Measurements from ENCODE around the gene POLR2L. TPM values are rescaled to one million over a fixed set of nuclear protein-coding genes. Genes with fewer than 3 reads are reported as not detected.

POLR2L gene
- total and polyA plus RNA-seq, 2 experiments from 2014 or later, result 113 to 804 TPM

- Histone ChIP-seq H3K4me2 (ENCODE audit: unreplicated experiment) (peak overlapping the region; percentile 78), H2AFZ (no peak overlapping the region)
Observed at GRCh38 chr11:794766-795633, 47.3 kb downstream of the POLR2L start.

GRCh38 chr11:794013-794765 is 48.1 kb downstream of the POLR2L start:
- no peaks in the 10 kb centered on the region for H3K27me3 ChIP-seq (replicated peaks; ENCODE audit: insufficient read depth)
- no peaks in the 10 kb centered on the region for H3K9me2 ChIP-seq (ENCODE audit: insufficient read depth)
- no peaks in the 10 kb centered on the region; the same call in 1 of the 2 replicates for H3K36me3 ChIP-seq (ENCODE audit: low read depth)
- H4K20me1 ChIP-seq (ENCODE audit: insufficient read depth), result no peaks in the 10 kb centered on the region
- no peaks in the 10 kb centered on the region for H3K9me3 ChIP-seq (ENCODE audit: low read depth)
- DNase-seq, result no peak
- H3F3A ChIP-seq (ENCODE audit: insufficient read depth), result peaks cover 8% of the 10 kb centered on the region; the same call in 1 of the 2 replicates
- H3K4me1 ChIP-seq (ENCODE audit: insufficient read depth), result peaks cover 6% of the 10 kb centered on the region
- H3K79me2 ChIP-seq (ENCODE audit: insufficient read depth), result peaks cover 12% of the 10 kb centered on the region
- no peak overlapping the region for H3K9ac ChIP-seq
- H3K4me2 ChIP-seq (ENCODE audit: unreplicated experiment), result no peak overlapping the region
- in situ Hi-C loops (cut with MboI), result no loop called here
- H3K27ac ChIP-seq, result no peak overlapping the region
- no peak overlapping the region for H3K4me3 ChIP-seq
- WGBS, 2 experiments (ENCODE audit: low coverage in 1 of 2, low lambda C conversion rate in 2 of 2, missing lambda C conversion rate in 2 of 2), result 88 to 90% methylated on average over 29 to 30 of the region's 31 CpGs
- H2AFZ ChIP-seq, result no peak overlapping the region
- TF ChIP-seq EZH2 (IDR thresholded peaks at IDR 0.05; ENCODE audit: insufficient read depth, poor library complexity, severe bottlenecking), result no peak
- TF ChIP-seq EZH2phosphoT487 (IDR thresholded peaks at IDR 0.05; ENCODE audit: insufficient read depth, low read depth), result no peak

More at GRCh38 chr11:794766-795633, 47.3 kb downstream of the POLR2L start:
- Histone ChIP-seq H3K27ac (peak overlapping the region; percentile 64; the same call in 1 of the 2 replicates), H3K79me2 (ENCODE audit: insufficient read depth) (peaks cover 12% of the 10 kb centered on the region), H3F3A (ENCODE audit: insufficient read depth) (peaks cover 8% of the 10 kb centered on the region; the same call in 1 of the 2 replicates), H3K9ac (peak overlapping the region; percentile 78), H3K4me3 (peak overlapping the region; percentile 76), H4K20me1 (ENCODE audit: insufficient read depth) (no peaks in the 10 kb centered on the region), H3K27me3 (replicated peaks; ENCODE audit: insufficient read depth) (no peaks in the 10 kb centered on the region), H3K36me3 (ENCODE audit: low read depth) (no peaks in the 10 kb centered on the region; the same call in 1 of the 2 replicates), H3K9me2 (ENCODE audit: insufficient read depth) (no peaks in the 10 kb centered on the region), H3K4me1 (ENCODE audit: insufficient read depth) (peaks cover 6% of the 10 kb centered on the region), H3K9me3 (ENCODE audit: low read depth) (no peaks in the 10 kb centered on the region)
- in situ Hi-C loops (cut with MboI), result no loop called here
- DNase-seq, result peak; percentile 64
- WGBS, 2 experiments (ENCODE audit: low coverage in 1 of 2, low lambda C conversion rate in 2 of 2, missing lambda C conversion rate in 2 of 2), result 29 to 49% methylated on average over 21 to 36 of the region's 38 CpGs
- TF ChIP-seq EZH2 (IDR thresholded peaks at IDR 0.05; ENCODE audit: insufficient read depth, poor library complexity, severe bottlenecking) (no peak), EZH2phosphoT487 (IDR thresholded peaks at IDR 0.05; ENCODE audit: insufficient read depth, low read depth) (no peak)

- Histone ChIP-seq H3K4me2 (ENCODE audit: unreplicated experiment) (no peak overlapping the region), H3K79me2 (ENCODE audit: insufficient read depth) (peaks cover 12% of the 10 kb centered on the region), H3F3A (ENCODE audit: insufficient read depth) (peaks cover 8% of the 10 kb centered on the region; the same call in 1 of the 2 replicates), H3K4me3 (no peak overlapping the region), H3K9me3 (ENCODE audit: low read depth) (no peaks in the 10 kb centered on the region), H4K20me1 (ENCODE audit: insufficient read depth) (no peaks in the 10 kb centered on the region), H3K36me3 (ENCODE audit: low read depth) (no peaks in the 10 kb centered on the region; the same call in 1 of the 2 replicates), H2AFZ (no peak overlapping the region), H3K27me3 (replicated peaks; ENCODE audit: insufficient read depth) (no peaks in the 10 kb centered on the region), H3K9me2 (ENCODE audit: insufficient read depth) (no peaks in the 10 kb centered on the region), H3K27ac (no peak overlapping the region), H3K9ac (no peak overlapping the region), H3K4me1 (ENCODE audit: insufficient read depth) (peaks cover 6% of the 10 kb centered on the region)
- WGBS, 2 experiments (ENCODE audit: low coverage in 1 of 2, low lambda C conversion rate in 2 of 2, missing lambda C conversion rate in 2 of 2), result 98 to 99% methylated on average over 7 of the region's 7 CpGs
- in situ Hi-C loops (cut with MboI), result no loop called here
- DNase-seq, result no peak
- no peak for TF ChIP-seq EZH2 (IDR thresholded peaks at IDR 0.05; ENCODE audit: insufficient read depth, poor library complexity, severe bottlenecking)
- TF ChIP-seq EZH2phosphoT487 (IDR thresholded peaks at IDR 0.05; ENCODE audit: insufficient read depth, low read depth), result no peak
Observed at GRCh38 chr11:793556-793955, 48.8 kb downstream of the POLR2L start.

- TF ChIP-seq EZH2 (IDR thresholded peaks at IDR 0.05; ENCODE audit: insufficient read depth, poor library complexity, severe bottlenecking) (no peak), EZH2phosphoT487 (IDR thresholded peaks at IDR 0.05; ENCODE audit: insufficient read depth, low read depth) (no peak)
- 93 to 95% methylated on average over 13 of the region's 13 CpGs for WGBS, 2 experiments (ENCODE audit: low coverage in 1 of 2, low lambda C conversion rate in 2 of 2, missing lambda C conversion rate in 2 of 2)
Observed at GRCh38 chr11:792873-793272, 49.5 kb downstream of the POLR2L start.

More at GRCh38 chr11:792873-793272, 49.5 kb downstream of the POLR2L start:
- Histone ChIP-seq H3K79me2 (ENCODE audit: insufficient read depth) (peaks cover 12% of the 10 kb centered on the region), H2AFZ (no peak overlapping the region), H3K36me3 (ENCODE audit: low read depth) (no peaks in the 10 kb centered on the region; the same call in 1 of the 2 replicates), H3K4me2 (ENCODE audit: unreplicated experiment) (no peak overlapping the region), H3K9me3 (ENCODE audit: low read depth) (no peaks in the 10 kb centered on the region), H3K4me1 (ENCODE audit: insufficient read depth) (peaks cover 6% of the 10 kb centered on the region), H3K27me3 (replicated peaks; ENCODE audit: insufficient read depth) (no peaks in the 10 kb centered on the region), H3K9me2 (ENCODE audit: insufficient read depth) (no peaks in the 10 kb centered on the region), H4K20me1 (ENCODE audit: insufficient read depth) (no peaks in the 10 kb centered on the region), H3F3A (ENCODE audit: insufficient read depth) (peaks cover 8% of the 10 kb centered on the region; the same call in 1 of the 2 replicates), H3K4me3 (no peak overlapping the region), H3K9ac (no peak overlapping the region), H3K27ac (no peak overlapping the region)
- in situ Hi-C loops (cut with MboI), result no loop called here
- no peak for DNase-seq

All from GM23248 (cell line).